H1 (cell line): ENCODE measurements around the gene AOPEP. TPM values are rescaled to one million over a fixed set of nuclear protein-coding genes. Genes with fewer than 3 reads are reported as not detected.

Source experiments
- CTCF ChIA-PET: fragments of 300-600 bp; sonication (Branson Sonifier 250); formaldehyde crosslinking; loops from one replicate; lab custom pipeline; 2021; ENCODE audit not compliant: partially characterized antibody; lab: Charles Lee
- POLR2A ChIA-PET: fragments of 300-600 bp; sonication (Branson Sonifier 250); formaldehyde crosslinking; loops from one replicate; lab custom pipeline; 2021; ENCODE audit warnings: inconsistent platforms; ENCODE audit not compliant: partially characterized antibody; lab: Charles Lee
- DNase-seq, 2 experiments: peaks; one replicate each; pipeline versions ENCODE4 v3.0.0 to v3.0.0-alpha.2; 2010 to 2022; ENCODE audit warnings: low spot score in 2 of 2, low read depth in 1 of 2, mixed read lengths in 1 of 2
- FAIRE-seq: peaks from 2 replicates; lab custom pipeline; 2011; peaks lifted over from hg19 to GRCh38; lab: Jason Lieb, UNC
- H2AFZ ChIP-seq: 2 replicates; pipeline ENCODE4 v1.8.1; 2012; ENCODE audit warnings: low read length, inconsistent platforms
- H2AK5ac ChIP-seq: 2 replicates; pipeline ENCODE4 v1.6.1; 2013; ENCODE audit warnings: low read depth, low read length
- H2BK120ac ChIP-seq: replicated peaks from 2 replicates; pipeline ENCODE3; 2013; ENCODE audit warnings: low read depth, low read length, inconsistent platforms
- H2BK12ac ChIP-seq: 2 replicates; pipeline ENCODE4 v1.6.1; 2013; ENCODE audit warnings: low read depth, low read length
- H2BK15ac ChIP-seq: 2 replicates; pipeline ENCODE4 v1.6.1; 2013; ENCODE audit warnings: low read length
- H2BK20ac ChIP-seq: 2 replicates; pipeline ENCODE4 v1.6.1; 2013; ENCODE audit warnings: low read length
- H2BK5ac ChIP-seq: 2 replicates; pipeline ENCODE4 v1.6.1; 2013; ENCODE audit warnings: low read depth, low read length
- H3K14ac ChIP-seq: 2 replicates; pipeline ENCODE4 v1.6.1; 2013; ENCODE audit warnings: inconsistent platforms; ENCODE audit not compliant: insufficient read length
- H3K18ac ChIP-seq: 2 replicates; pipeline ENCODE4 v1.6.1; 2013; ENCODE audit warnings: low read length; ENCODE audit errors: extremely low read depth
- H3K23ac ChIP-seq: 2 replicates; pipeline ENCODE4 v1.6.1; 2013; ENCODE audit warnings: inconsistent platforms; ENCODE audit not compliant: insufficient read length
- H3K23me2 ChIP-seq: 2 replicates; pipeline ENCODE4 v1.6.1; 2013; ENCODE audit warnings: low read depth, low read length
- H3K27ac ChIP-seq: 2 replicates; pipeline ENCODE4 v1.6.1; 2011; ENCODE audit warnings: low read depth, low read length, inconsistent platforms
- H3K27me3 ChIP-seq, 4 experiments: replicated peaks in 1 of 4; 1 replicate in 1 of 4; 2 replicates in 3 of 4; pipeline versions ENCODE4 v1.6.1 to v1.8.1; 2011 to 2013; ENCODE audit warnings: low read length in 3 of 4, mild to moderate bottlenecking in 3 of 4, inconsistent platforms in 2 of 4, mixed read lengths in 2 of 4, moderate library complexity in 1 of 4; ENCODE audit not compliant: control insufficient read depth in 3 of 4, insufficient read depth in 3 of 4; ENCODE audit errors: extremely low read depth in 1 of 4
- H3K36me3 ChIP-seq, 4 experiments: 2 replicates each; pipeline versions ENCODE4 v1.6.1 to v1.8.1; 2011 to 2013; ENCODE audit warnings: mild to moderate bottlenecking in 4 of 4, low read length in 3 of 4, moderate library complexity in 2 of 4, control low read depth in 1 of 4, inconsistent platforms in 1 of 4; ENCODE audit not compliant: insufficient read depth in 4 of 4, control insufficient read depth in 2 of 4
- H3K4ac ChIP-seq: replicated peaks from 2 replicates; pipeline ENCODE3; 2013; ENCODE audit warnings: low read length, low read depth, mixed read lengths, inconsistent platforms; ENCODE audit not compliant: insufficient read length
- H3K4me1 ChIP-seq, 4 experiments: replicated peaks in 1 of 4; 1 replicate in 1 of 4; 2 replicates in 3 of 4; pipeline versions ENCODE4 v1.6.1 to v1.8.1; 2011 to 2013; ENCODE audit warnings: low read length in 3 of 4, inconsistent platforms in 2 of 4, mixed read lengths in 1 of 4; ENCODE audit not compliant: insufficient read depth in 4 of 4, control insufficient read depth in 3 of 4
- H3K4me2 ChIP-seq, 2 experiments: 2 replicates each; pipeline versions ENCODE4 v1.6.1 to v1.8.1; 2011 to 2013; ENCODE audit warnings: low read depth in 2 of 2, low read length in 2 of 2, control low read depth in 1 of 2, inconsistent platforms in 1 of 2, mild to moderate bottlenecking in 1 of 2; ENCODE audit not compliant: insufficient read depth in 1 of 2
- H3K4me3 ChIP-seq, 4 experiments: fragments of 200-600, 300-600 bp in 1 of 4; sonication (generic), shearing (Covaris generic), sonication (Bioruptor Twin) in 1 of 4; 2 replicates each; pipeline versions ENCODE4 v1.5.1 to v1.8.1; 2011 to 2016; ENCODE audit warnings: low read length in 4 of 4, low read depth in 3 of 4, control low read depth in 2 of 4, inconsistent platforms in 2 of 4, mild to moderate bottlenecking in 2 of 4, mixed read lengths in 1 of 4, moderate library complexity in 1 of 4; ENCODE audit not compliant: insufficient read depth in 2 of 4; ENCODE audit errors: extremely low read depth in 1 of 4
- H3K56ac ChIP-seq: replicated peaks from 2 replicates; pipeline ENCODE3; 2013; ENCODE audit warnings: low read depth, mild to moderate bottlenecking, mixed read lengths, low read length, inconsistent platforms; ENCODE audit not compliant: insufficient read length
- H3K79me1 ChIP-seq: 2 replicates; pipeline ENCODE4 v1.6.1; 2013; ENCODE audit warnings: low read depth, low read length, control low read depth
- H3K79me2 ChIP-seq, 2 experiments: 2 replicates each; pipeline versions ENCODE4 v1.6.1 to v1.8.1; 2012 to 2013; ENCODE audit warnings: low read length in 2 of 2, mild to moderate bottlenecking in 2 of 2, inconsistent platforms in 1 of 2; ENCODE audit not compliant: insufficient read depth in 2 of 2, control insufficient read depth in 1 of 2
- H3K9ac ChIP-seq, 4 experiments: replicated peaks in 1 of 4; 1 replicate in 1 of 4; 2 replicates in 3 of 4; pipeline versions ENCODE4 v1.6.1 to v1.8.1; 2011 to 2013; ENCODE audit warnings: low read depth in 3 of 4, low read length in 3 of 4, control low read depth in 2 of 4, mild to moderate bottlenecking in 2 of 4, moderate library complexity in 2 of 4, inconsistent platforms in 1 of 4; ENCODE audit errors: extremely low read depth in 1 of 4
- H3K9me3 ChIP-seq, 2 experiments: 2 replicates each; pipeline versions ENCODE4 v1.6.1 to v1.8.1; 2012 to 2013; ENCODE audit warnings: mild to moderate bottlenecking in 2 of 2, moderate library complexity in 2 of 2, control low read depth in 1 of 2, inconsistent platforms in 1 of 2, low read depth in 1 of 2, low read length in 1 of 2, mixed read lengths in 1 of 2; ENCODE audit not compliant: insufficient read depth in 2 of 2
- H4K20me1 ChIP-seq, 2 experiments: replicated peaks in 1 of 2; 2 replicates each; pipeline versions ENCODE3 to v1.8.1; 2011 to 2013; ENCODE audit warnings: inconsistent platforms in 2 of 2, low read length in 2 of 2, mild to moderate bottlenecking in 1 of 2; ENCODE audit not compliant: insufficient read depth in 2 of 2, control insufficient read depth in 1 of 2
- H4K5ac ChIP-seq: 2 replicates; pipeline ENCODE4 v1.6.1; 2013; ENCODE audit warnings: low read length, low read depth, mixed read lengths, inconsistent platforms; ENCODE audit not compliant: insufficient read length
- H4K8ac ChIP-seq: 2 replicates; pipeline ENCODE4 v1.8.0; 2013; ENCODE audit warnings: mild to moderate bottlenecking, moderate library complexity, low read length, inconsistent platforms; ENCODE audit not compliant: insufficient read depth; ENCODE audit errors: extremely low read depth
- H4K91ac ChIP-seq: replicated peaks from 2 replicates; pipeline ENCODE3; 2013; ENCODE audit warnings: low read length, mixed read lengths, inconsistent platforms; ENCODE audit not compliant: insufficient read length
- BACH1 ChIP-seq: IDR thresholded peaks from 2 replicates; pipeline ENCODE4 v1.6.1; 2012; ENCODE audit warnings: low read length, improper control_type of control experiment
- CEBPB ChIP-seq: IDR thresholded peaks from 2 replicates; pipeline ENCODE4 v1.6.1; 2012; ENCODE audit warnings: low read depth, low read length
- FOSL1 ChIP-seq: IDR thresholded peaks from 2 replicates; pipeline ENCODE4 v1.6.1; 2011; ENCODE audit warnings: mild to moderate bottlenecking, low read depth, low read length, moderate library complexity; ENCODE audit not compliant: insufficient read depth
- GTF2F1 ChIP-seq: IDR thresholded peaks from 2 replicates; pipeline ENCODE4 v1.6.1; 2012; ENCODE audit warnings: low read depth, low read length, improper control_type of control experiment, borderline replicate concordance
- JUN ChIP-seq: IDR thresholded peaks from 2 replicates; pipeline ENCODE4 v1.6.1; 2011; ENCODE audit warnings: low read depth, mild to moderate bottlenecking, improper control_type of control experiment, low read length
- JUND ChIP-seq: IDR thresholded peaks from 2 replicates; pipeline ENCODE4 v1.6.1; 2011; ENCODE audit warnings: mild to moderate bottlenecking, improper control_type of control experiment, low read length
- NANOG ChIP-seq: IDR thresholded peaks from 2 replicates; pipeline ENCODE4 v1.6.1; 2011; ENCODE audit warnings: low read length, low read depth, mild to moderate bottlenecking, inconsistent platforms; ENCODE audit not compliant: insufficient read depth, poor library complexity, severe bottlenecking
- RXRA ChIP-seq: IDR thresholded peaks from 2 replicates; pipeline ENCODE4 v1.6.1; 2011; ENCODE audit warnings: low read depth, mild to moderate bottlenecking, low read length, moderate library complexity; ENCODE audit not compliant: insufficient read depth
- SIX5 ChIP-seq: IDR thresholded peaks from 2 replicates; pipeline ENCODE4 v1.6.1; 2011; ENCODE audit warnings: mild to moderate bottlenecking, low read depth, low read length
- SRF ChIP-seq: IDR thresholded peaks from 2 replicates; pipeline ENCODE4 v1.6.1; 2011; ENCODE audit warnings: mild to moderate bottlenecking, low read depth, low read length, moderate library complexity
- TBP ChIP-seq: IDR thresholded peaks from 2 replicates; pipeline ENCODE4 v1.6.1; 2011; ENCODE audit warnings: low read depth, low read length, improper control_type of control experiment
- TCF12 ChIP-seq: IDR thresholded peaks from 2 replicates; pipeline ENCODE4 v1.6.1; 2011; ENCODE audit warnings: low read depth, mild to moderate bottlenecking, low read length
- ZNF274 ChIP-seq: IDR thresholded peaks from 2 replicates; pipeline ENCODE4 v1.7.0; 2012; ENCODE audit warnings: low read length, borderline replicate concordance; ENCODE audit errors: extremely low read depth
- WGBS, 2 experiments: shearing (Covaris generic) in 1 of 2; methylation state at CpG; one replicate each; pipeline versions ENCODE4 v1.1.6 to v1.1.7; 2013 to 2015; ENCODE audit warnings: low lambda C conversion rate in 2 of 2, mixed read lengths in 2 of 2, inconsistent platforms in 1 of 2, low coverage in 1 of 2, missing lambda C conversion rate in 1 of 2; ENCODE audit not compliant: insufficient replicate concordance in 2 of 2, insufficient coverage in 1 of 2, insufficient read length in 1 of 2; ENCODE audit errors: extremely low coverage in 1 of 2, missing lambda C conversion rate in 1 of 2; 5-methylcytosine and 5-hydroxymethylcytosine counted together
- polyA plus RNA-seq, 7 experiments: library from polyadenylated mRNA; depleted of rRNA in 3 of 7; stranded (reverse) in 5 of 7; unstranded in 2 of 7; fragments of >200 nt in 5 of 7; fragments of 200-250 nt in 2 of 7; gene quantifications; 1 replicate in 5 of 7; 2 replicates in 1 of 7; 4 replicates in 1 of 7; pipeline versions ENCODE4 v1.2.1 to v1.2.3, GENCODE V29; 2011 to 2013; ENCODE audit warnings: missing spikeins in 2 of 7, mixed read lengths in 2 of 7
- total RNA-seq: library from RNA; stranded (reverse); fragmentation: NEBNext Ultra II Directional; extraction: Animal tissue kit (Norgen Biotek cat#: 25700); gene quantifications from 2 replicates; pipeline ENCODE4 v1.2.1, GENCODE V29; 2021
- TF ChIP-seq, protein P1 (sequence below): IDR thresholded peaks from 2 replicates; pipeline ENCODE4 v1.6.1; 2011; ENCODE audit warnings: low read depth, mild to moderate bottlenecking, low read length; ENCODE audit not compliant: insufficient read depth

The AOPEP gene
- total and polyA plus RNA-seq, 2 of the 8 experiments (the other 6 are each of a cell fraction or from before 2014, with no cell fraction given), result 6.1 to 14.3 TPM

GRCh38 chr9:94868464-94868863 is 142.0 kb downstream of the AOPEP start:
- Histone ChIP-seq H3K23me2 (no peaks in the 10 kb centered on the region), H3K27me3 (no peaks in the 10 kb centered on the region), H4K20me1 (no peaks in the 10 kb centered on the region), H2BK12ac (no peak overlapping the region), H4K8ac (no peak overlapping the region), H2BK5ac (no peak overlapping the region), H3K27ac (no peak overlapping the region), H3K56ac (no peak overlapping the region), H2AK5ac (0 out of 2 replicates have a peak overlapping the region, but pooled peaks have one; percentile 8), H4K5ac (no peak overlapping the region), H2BK15ac (no peak overlapping the region), H3K4me3 (no peak overlapping the region), H3K23ac (no peak overlapping the region), H4K91ac (no peak overlapping the region), H3K9ac (no peak overlapping the region), H2BK20ac (no peak overlapping the region), H3K4me2 (no peak overlapping the region), H3K18ac (no peak overlapping the region), H3K79me1 (no peaks in the 10 kb centered on the region), H3K4ac (no peak overlapping the region), H3K9me3 (no peaks in the 10 kb centered on the region), H3K4me1 (peaks cover 0 to 5% (median 0%) of the 10 kb centered on the region in 4 experiments; a peak in 3 of 7 replicates), H3K36me3 (no peaks in the 10 kb centered on the region), H2BK120ac (no peak overlapping the region), H3K14ac (no peak overlapping the region), H2AFZ (no peak overlapping the region), H3K79me2 (no peaks in the 10 kb centered on the region)
- POLR2A ChIA-PET, result interaction anchor here (1.0 kb wide), 1 partner anchor 12 kb away, joined by 3 read pairs; no protein-coding TSS in a partner anchor
- DNase-seq (peak in 1 of 2 experiments; percentile 14), FAIRE-seq (no peak)
- 83% methylated on average over 2 of the region's 2 CpGs; no CpG with 5 or more reads in 1 of the 2 experiments for WGBS, 2 experiments
- TF ChIP-seq TCF12 (no peak), JUN (no peak), FOSL1 (no peak), JUND (no peak), NANOG (no peak), SRF (no peak), TBP (no peak), ZNF274 (no peak), RXRA (no peak), SIX5 (no peak), CEBPB (no peak), GTF2F1 (no peak), BACH1 (no peak)
- TF ChIP-seq, protein P1, sequence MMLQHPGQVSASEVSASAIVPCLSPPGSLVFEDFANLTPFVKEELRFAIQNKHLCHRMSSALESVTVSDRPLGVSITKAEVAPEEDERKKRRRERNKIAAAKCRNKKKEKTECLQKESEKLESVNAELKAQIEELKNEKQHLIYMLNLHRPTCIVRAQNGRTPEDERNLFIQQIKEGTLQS, result no peak
- CTCF ChIA-PET, result no interaction called here
